B cell (primary cell): Measurements from ENCODE around the gene LRP11.

Source experiments
- EZH2 ChIP-seq: IDR thresholded peaks from 2 replicates; pipeline ENCODE4 v1.6.1; 2012; ENCODE audit warnings: borderline replicate concordance, low read depth, mild to moderate bottlenecking, moderate library complexity, low read length; ENCODE audit not compliant: insufficient read depth, poor library complexity, severe bottlenecking
- TF ChIP-seq, protein P1 (sequence below): fragments of 200-600 bp; IDR thresholded peaks from one replicate; pipeline ENCODE4 v1.8.0; 2022; ENCODE audit warnings: antibody characterized with exemption, mild to moderate bottlenecking

DNA sequence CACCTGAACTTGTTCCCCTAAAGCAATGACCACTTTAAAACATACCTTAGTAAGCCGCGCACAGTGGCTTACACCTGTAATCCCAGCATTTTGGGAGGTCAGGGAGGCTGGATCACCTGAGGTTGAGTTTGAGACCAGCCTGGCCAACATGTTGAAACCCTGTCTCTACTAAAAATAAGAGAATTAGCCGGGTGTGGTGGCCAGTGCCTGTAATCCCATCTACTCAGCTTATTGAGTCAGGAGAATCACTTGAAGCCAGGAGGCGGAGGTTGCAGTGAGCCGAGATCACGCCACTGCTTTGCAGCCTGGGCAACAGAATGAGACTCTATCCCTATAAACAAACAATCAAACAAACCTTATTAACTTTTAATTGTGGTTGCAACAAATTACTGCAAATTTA lies 35.3 kb upstream of the LRP11 start:
- TF ChIP-seq, protein P1, sequence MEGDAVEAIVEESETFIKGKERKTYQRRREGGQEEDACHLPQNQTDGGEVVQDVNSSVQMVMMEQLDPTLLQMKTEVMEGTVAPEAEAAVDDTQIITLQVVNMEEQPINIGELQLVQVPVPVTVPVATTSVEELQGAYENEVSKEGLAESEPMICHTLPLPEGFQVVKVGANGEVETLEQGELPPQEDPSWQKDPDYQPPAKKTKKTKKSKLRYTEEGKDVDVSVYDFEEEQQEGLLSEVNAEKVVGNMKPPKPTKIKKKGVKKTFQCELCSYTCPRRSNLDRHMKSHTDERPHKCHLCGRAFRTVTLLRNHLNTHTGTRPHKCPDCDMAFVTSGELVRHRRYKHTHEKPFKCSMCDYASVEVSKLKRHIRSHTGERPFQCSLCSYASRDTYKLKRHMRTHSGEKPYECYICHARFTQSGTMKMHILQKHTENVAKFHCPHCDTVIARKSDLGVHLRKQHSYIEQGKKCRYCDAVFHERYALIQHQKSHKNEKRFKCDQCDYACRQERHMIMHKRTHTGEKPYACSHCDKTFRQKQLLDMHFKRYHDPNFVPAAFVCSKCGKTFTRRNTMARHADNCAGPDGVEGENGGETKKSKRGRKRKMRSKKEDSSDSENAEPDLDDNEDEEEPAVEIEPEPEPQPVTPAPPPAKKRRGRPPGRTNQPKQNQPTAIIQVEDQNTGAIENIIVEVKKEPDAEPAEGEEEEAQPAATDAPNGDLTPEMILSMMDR = no peak
- no peak for TF ChIP-seq EZH2
